B cell (primary cell): ENCODE measurements around the gene RRP15. TPM values are rescaled to one million over a fixed set of nuclear protein-coding genes. Genes with fewer than 3 reads are reported as not detected.

Source experiments
- ATAC-seq: fragments of 200-7000 bp; cut with Tn5 transposase; one replicate; pipeline ENCODE4 v1.10.0; 2021; ENCODE audit warnings: low read depth, mild to moderate bottlenecking, moderate number of reproducible peaks, moderate library complexity
- CTCF ChIA-PET: fragments of 350-600 bp; sonication (Branson Sonifier 250); formaldehyde crosslinking; loops from one replicate; lab custom pipeline; 2021; ENCODE audit warnings: antibody characterized with exemption, inconsistent platforms; lab: Charles Lee
- POLR2A ChIA-PET: fragments of 350-600 bp; sonication (Branson Sonifier 250); formaldehyde crosslinking; loops from one replicate; lab custom pipeline; 2021; ENCODE audit warnings: antibody characterized with exemption; lab: Charles Lee
- DNase-seq: peaks from one replicate; pipeline ENCODE4 v3.0.0; 2013
- H2AFZ ChIP-seq: 2 replicates; pipeline ENCODE4 v1.6.1; 2012; ENCODE audit warnings: mild to moderate bottlenecking, low read depth, low read length; ENCODE audit not compliant: insufficient read depth, poor library complexity, severe bottlenecking
- H3K27ac ChIP-seq, 2 donors: 1 replicate in 1 of 2; 2 replicates in 1 of 2; pipeline ENCODE4 v1.5.1; 2012 to 2013; ENCODE audit warnings: low read length in 2 of 2, mild to moderate bottlenecking in 2 of 2, moderate library complexity in 1 of 2
- H3K27me3 ChIP-seq, 4 experiments: fragments of 200-600 bp in 1 of 4; sonication (generic) in 1 of 4; replicated peaks in 1 of 4; 1 replicate in 2 of 4; 2 replicates in 2 of 4; pipeline versions ENCODE4 v1.6.1 to v1.7.0; 2013 to 2016; ENCODE audit warnings: low read length in 3 of 4, mild to moderate bottlenecking in 2 of 4, mixed read lengths in 1 of 4, moderate library complexity in 1 of 4; ENCODE audit not compliant: insufficient read depth in 4 of 4, control insufficient read depth in 3 of 4; ENCODE audit errors: control extremely low read depth in 1 of 4
- H3K36me3 ChIP-seq, 2 experiments: replicated peaks in 1 of 2; 1 replicate in 1 of 2; 2 replicates in 1 of 2; pipeline versions ENCODE4 v1.6.1 to v1.7.1; 2013; ENCODE audit warnings: low read length in 1 of 2; ENCODE audit not compliant: insufficient read depth in 2 of 2, control insufficient read depth in 1 of 2; ENCODE audit errors: control extremely low read depth in 1 of 2, extremely low read depth in 1 of 2
- H3K4me1 ChIP-seq, 2 donors: fragments of 200-600 bp in 1 of 2; sonication (generic) in 1 of 2; 1 replicate in 1 of 2; 2 replicates in 1 of 2; pipeline versions ENCODE4 v1.5.1 to v1.6.1; 2013 to 2017; ENCODE audit warnings: low read length in 2 of 2; ENCODE audit not compliant: control insufficient read depth in 2 of 2, insufficient read depth in 2 of 2
- H3K4me2 ChIP-seq: replicated peaks from 2 replicates; pipeline ENCODE3; 2012; ENCODE audit warnings: mild to moderate bottlenecking, low read depth, low read length; ENCODE audit not compliant: poor library complexity, severe bottlenecking
- H3K4me3 ChIP-seq, 5 experiments: fragments of 200-600 bp in 1 of 5; sonication (generic) in 1 of 5; 1 replicate in 3 of 5; 2 replicates in 2 of 5; pipeline versions ENCODE4 v1.5.1 to v1.7.0; 2011 to 2016; ENCODE audit warnings: low read length in 4 of 5, mild to moderate bottlenecking in 4 of 5, low read depth in 2 of 5, control low read depth in 1 of 5, moderate library complexity in 1 of 5; ENCODE audit not compliant: insufficient read depth in 1 of 5; ENCODE audit errors: control extremely low read depth in 1 of 5, extremely low read depth in 1 of 5
- H3K79me2 ChIP-seq: fragments of 200-600 bp; sonication (generic); one replicate; pipeline ENCODE4 v1.6.0; 2016; ENCODE audit warnings: low read length; ENCODE audit not compliant: control insufficient read depth, insufficient read depth
- H3K9ac ChIP-seq: fragments of 200-600 bp; sonication (generic); 2 replicates; pipeline ENCODE4 v1.6.1; 2017; ENCODE audit warnings: mild to moderate bottlenecking, low read length, moderate library complexity
- H3K9me3 ChIP-seq, 3 donors: one replicate each; pipeline versions ENCODE4 v1.6.1 to v1.7.1; 2013; ENCODE audit warnings: low read length in 2 of 3; ENCODE audit not compliant: control insufficient read depth in 2 of 3, insufficient read depth in 1 of 3; ENCODE audit errors: control extremely low read depth in 1 of 3
- H4K20me1 ChIP-seq: 2 replicates; pipeline ENCODE4 v1.6.0; 2012; ENCODE audit warnings: mild to moderate bottlenecking, low read length; ENCODE audit not compliant: insufficient read depth, control insufficient read depth, poor library complexity, severe bottlenecking
- H3K27ac Mint-ChIP-seq: one replicate; pipeline ENCODE4 v1.8.0; 2021; ENCODE audit warnings: mixed read lengths
- H3K27me3 Mint-ChIP-seq: one replicate; pipeline ENCODE4 v1.8.0; 2021; ENCODE audit warnings: mixed read lengths
- H3K4me1 Mint-ChIP-seq: one replicate; pipeline ENCODE4 v1.8.0; 2021; ENCODE audit warnings: mixed read lengths
- H3K4me3 Mint-ChIP-seq: one replicate; pipeline ENCODE4 v1.8.0; 2021; ENCODE audit warnings: mixed read lengths
- H3K9me3 Mint-ChIP-seq: one replicate; pipeline ENCODE4 v1.8.0; 2022; ENCODE audit warnings: mixed read lengths; ENCODE audit not compliant: insufficient read depth
- CTCF ChIP-seq: fragments of 200-600 bp; IDR thresholded peaks from one replicate; pipeline ENCODE4 v1.8.0; 2022; ENCODE audit warnings: antibody characterized with exemption, mild to moderate bottlenecking
- EZH2 ChIP-seq: IDR thresholded peaks from 2 replicates; pipeline ENCODE4 v1.6.1; 2012; ENCODE audit warnings: borderline replicate concordance, low read depth, mild to moderate bottlenecking, moderate library complexity, low read length; ENCODE audit not compliant: insufficient read depth, poor library complexity, severe bottlenecking
- WGBS: methylation state at CpG from one replicate; pipeline ENCODE4 v1.1.5; 2013; ENCODE audit warnings: missing lambda C conversion rate; ENCODE audit not compliant: insufficient coverage; 5-methylcytosine and 5-hydroxymethylcytosine counted together
- intact Hi-C: fragments of 100-400 bp; cut with micrococcal nuclease; formaldehyde crosslinking; loops from one replicate; pipeline ENCODE4 v1.10.0; 2022
- polyA plus RNA-seq: library from polyadenylated mRNA; depleted of rRNA; stranded (reverse); fragments of >200 nt; gene quantifications from 2 replicates; pipeline ENCODE4 v1.2.3, GENCODE V29; 2012
- total RNA-seq, 2 donors: library from RNA; stranded (reverse); fragments of 120-200 nt in 1 of 2; gene quantifications; 1 replicate in 1 of 2; 2 replicates in 1 of 2; pipeline versions ENCODE4 v1.2.3 to v1.2.4, GENCODE V29; 2013 to 2022

Gene RRP15
- total and polyA plus RNA-seq, 2 donors (not counting 1 experiment from before 2014, with no cell fraction given) = 1.3 to 20.2 TPM

GRCh38 chr1:218301217-218301616 lies 16.1 kb downstream of the RRP15 start:
- CTCF ChIA-PET = interaction anchor here (1.0 to 1.1 kb wide), 2 partner anchors 29 to 46 kb away, joined by 3 read pairs; no protein-coding TSS in a partner anchor

GRCh38 chr1:218302155-218302554 lies 17.1 kb downstream of the RRP15 start:
- H3K79me2 ChIP-seq = peaks cover 22% of the 10 kb centered on the region
- H3K4me3 ChIP-seq = no peak overlapping the region
- H3K4me2 ChIP-seq = no peak overlapping the region
- H3K27me3 ChIP-seq = no peaks in the 10 kb centered on the region
- no peak for TF ChIP-seq EZH2
- no peaks in the 10 kb centered on the region for H3K9me3 ChIP-seq
- intact Hi-C loops = no loop called here
- H2AFZ ChIP-seq = no peak overlapping the region
- DNase-seq (no peak), ATAC-seq (no peak)
- H3K4me1 Mint-ChIP-seq = no peaks in the 10 kb centered on the region
- no peaks in the 10 kb centered on the region for H3K27me3 Mint-ChIP-seq
- ChIA-PET POLR2A (no interaction called here), CTCF (no interaction called here)
- H4K20me1 ChIP-seq = peaks cover 11% of the 10 kb centered on the region
- no peak overlapping the region for H3K27ac ChIP-seq
- H3K4me3 Mint-ChIP-seq = no peak overlapping the region
- no peaks in the 10 kb centered on the region for H3K9me3 Mint-ChIP-seq
- 100% methylated on average over 3 of the region's 3 CpGs for WGBS
- no peaks in the 10 kb centered on the region for H3K4me1 ChIP-seq
- H3K9ac ChIP-seq = no peak overlapping the region
- peaks cover 8 to 21% of the 10 kb centered on the region in 2 experiments for H3K36me3 ChIP-seq
- H3K27ac Mint-ChIP-seq = no peak overlapping the region

More at GRCh38 chr1:218301217-218301616, 16.1 kb downstream of the RRP15 start:
- no CpG with 5 or more reads among the region's 1 CpG for whole genome bisulfite sequencing
- H4K20me1 ChIP-seq = peaks cover 11% of the 10 kb centered on the region
- Mint-ChIP-seq H3K4me1 (no peaks in the 10 kb centered on the region), H3K9me3 (no peaks in the 10 kb centered on the region), H3K27ac (no peak overlapping the region), H3K27me3 (no peaks in the 10 kb centered on the region), H3K4me3 (no peak overlapping the region)
- POLR2A ChIA-PET = no interaction called here
- H3K9ac ChIP-seq = no peak overlapping the region
- peaks cover 31% of the 10 kb centered on the region for H3K79me2 ChIP-seq
- DNase-seq = no peak
- no peak overlapping the region for H3K27ac ChIP-seq
- intact Hi-C loops = no loop called here
- no peak overlapping the region for H3K4me3 ChIP-seq
- TF ChIP-seq CTCF (no peak), EZH2 (no peak)
- H3K4me1 ChIP-seq = no peaks in the 10 kb centered on the region
- no peak overlapping the region for H3K4me2 ChIP-seq
- ATAC-seq = no peak
- H2AFZ ChIP-seq = no peak overlapping the region
- H3K36me3 ChIP-seq = peaks cover 6 to 21% of the 10 kb centered on the region in 2 experiments
- no peaks in the 10 kb centered on the region for H3K27me3 ChIP-seq
- no peaks in the 10 kb centered on the region for H3K9me3 ChIP-seq
